Tibial nerve (tissue), 4 donors: ENCODE measurements around the gene CAPN14. TPM values are rescaled to one million over a fixed set of nuclear protein-coding genes. Genes with fewer than 3 reads are reported as not detected.
"Not testable (repeated sequence)": the region's sequence is repeated elsewhere in the genome, so short reads cannot be mapped to it uniquely, and the experiment has no call there.

ENCODE experiments used
- DNase-seq, 2 donors: peaks; one replicate each; pipeline ENCODE4 v3.0.0-alpha.2; 2019; ENCODE audit warnings: low spot score in 2 of 2
- H3K27ac ChIP-seq, 4 donors: fragments of 200-600 bp; sonication (generic) in 3 of 4; one replicate each; pipeline ENCODE4 v1.5.1; 2017 to 2019; ENCODE audit warnings: mild to moderate bottlenecking in 1 of 4
- H3K27me3 ChIP-seq, 2 donors: fragments of 200-600 bp; sonication (generic) in 1 of 2; one replicate each; pipeline versions ENCODE4 v1.5.1 to v1.6.0; 2017 to 2019
- H3K36me3 ChIP-seq, 3 donors: fragments of 200-600 bp; sonication (generic); one replicate each; pipeline ENCODE4 v1.5.1; 2018 to 2019
- H3K4me1 ChIP-seq, 4 donors: fragments of 200-600 bp; sonication (generic) in 3 of 4; one replicate each; pipeline ENCODE4 v1.5.1; 2017 to 2019
- H3K4me3 ChIP-seq, 4 donors: fragments of 200-600 bp; sonication (generic) in 3 of 4; one replicate each; pipeline ENCODE4 v1.5.1; 2017 to 2019; ENCODE audit warnings: mild to moderate bottlenecking in 1 of 4, moderate library complexity in 1 of 4
- H3K9me3 ChIP-seq, 4 donors: fragments of 200-600 bp; sonication (generic) in 3 of 4; one replicate each; pipeline ENCODE4 v1.5.1; 2017 to 2019
- EP300 ChIP-seq, 2 donors: sonication (generic); formaldehyde crosslinking; IDR thresholded peaks; one replicate each; pipeline ENCODE4 v1.6.1; 2017; ENCODE audit warnings: antibody characterized with exemption in 2 of 2, mild to moderate bottlenecking in 1 of 2
- POLR2A ChIP-seq, 2 donors: fragments of 450-650 bp; IDR thresholded peaks; one replicate each; pipeline ENCODE4 v1.6.1; 2017; ENCODE audit warnings: antibody characterized with exemption in 2 of 2, mild to moderate bottlenecking in 2 of 2, moderate library complexity in 2 of 2
- WGBS, 2 donors: methylation state at CpG; one replicate each; pipeline ENCODE4 v1.1.5; 2018; 5-methylcytosine and 5-hydroxymethylcytosine counted together
- total RNA-seq, 4 donors: library from RNA; depleted of rRNA; stranded (reverse); fragments of >200 nt; gene quantifications; one replicate each; pipeline ENCODE4 v1.1.0, GENCODE V29; 2016
- TF ChIP-seq, protein P1 (sequence below), 5 experiments: fragments of 200-600 bp in 3 of 5; fragments of 450-650 bp in 2 of 5; sonication (generic) in 3 of 5; IDR thresholded peaks; one replicate each; pipeline ENCODE4 v1.5.1; 2016 to 2019; ENCODE audit warnings: antibody characterized with exemption in 5 of 5, mild to moderate bottlenecking in 3 of 5, moderate library complexity in 2 of 5

Gene CAPN14
- total RNA-seq, 4 donors from 2014 or later: not detected

DNA sequence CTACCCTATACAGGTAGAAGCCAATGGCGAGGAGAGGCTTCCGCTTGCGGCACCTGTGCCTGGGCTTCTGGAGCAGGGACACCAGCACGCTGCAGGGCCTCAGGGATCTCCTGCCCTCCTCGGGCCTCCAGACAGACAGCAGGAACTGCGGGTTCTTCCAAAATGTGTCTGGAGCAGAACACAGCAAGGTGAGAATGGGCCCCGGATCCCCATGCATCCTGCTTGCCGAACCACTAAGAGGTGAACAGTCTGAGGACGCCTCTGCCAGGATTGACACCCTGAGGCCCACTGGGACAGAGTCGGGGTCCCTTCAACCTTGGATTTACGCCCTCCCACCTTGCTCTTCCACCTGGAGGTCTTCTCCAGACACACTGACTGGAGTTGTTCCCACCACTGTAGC is 25.4 kb downstream of the CAPN14 start:
- H3K36me3 ChIP-seq: no peaks in the 10 kb centered on the region
- no peaks in the 10 kb centered on the region for H3K27me3 ChIP-seq
- no peaks in the 10 kb centered on the region for H3K4me1 ChIP-seq
- no peak for TF ChIP-seq POLR2A (IDR thresholded peaks at IDR 0.05)
- TF ChIP-seq EP300 (IDR thresholded peaks at IDR 0.05): no peak
- TF ChIP-seq, protein P1, sequence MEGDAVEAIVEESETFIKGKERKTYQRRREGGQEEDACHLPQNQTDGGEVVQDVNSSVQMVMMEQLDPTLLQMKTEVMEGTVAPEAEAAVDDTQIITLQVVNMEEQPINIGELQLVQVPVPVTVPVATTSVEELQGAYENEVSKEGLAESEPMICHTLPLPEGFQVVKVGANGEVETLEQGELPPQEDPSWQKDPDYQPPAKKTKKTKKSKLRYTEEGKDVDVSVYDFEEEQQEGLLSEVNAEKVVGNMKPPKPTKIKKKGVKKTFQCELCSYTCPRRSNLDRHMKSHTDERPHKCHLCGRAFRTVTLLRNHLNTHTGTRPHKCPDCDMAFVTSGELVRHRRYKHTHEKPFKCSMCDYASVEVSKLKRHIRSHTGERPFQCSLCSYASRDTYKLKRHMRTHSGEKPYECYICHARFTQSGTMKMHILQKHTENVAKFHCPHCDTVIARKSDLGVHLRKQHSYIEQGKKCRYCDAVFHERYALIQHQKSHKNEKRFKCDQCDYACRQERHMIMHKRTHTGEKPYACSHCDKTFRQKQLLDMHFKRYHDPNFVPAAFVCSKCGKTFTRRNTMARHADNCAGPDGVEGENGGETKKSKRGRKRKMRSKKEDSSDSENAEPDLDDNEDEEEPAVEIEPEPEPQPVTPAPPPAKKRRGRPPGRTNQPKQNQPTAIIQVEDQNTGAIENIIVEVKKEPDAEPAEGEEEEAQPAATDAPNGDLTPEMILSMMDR (IDR thresholded peaks at IDR 0.05): no peak
- no peak overlapping the region for H3K4me3 ChIP-seq
- 93 to 96% methylated on average over 9 to 10 of the region's 11 CpGs for WGBS, 2 donors
- H3K9me3 ChIP-seq: peaks cover 0 to 4% (median 0%) of the 10 kb centered on the region in 4 donors
- no peak overlapping the region for H3K27ac ChIP-seq
- DNase-seq: no peak

GRCh38 chr2:31190188-31190587 is 27.1 kb downstream of the CAPN14 start:
- no peaks in the 10 kb centered on the region for H3K4me1 ChIP-seq
- TF ChIP-seq, protein P1 (IDR thresholded peaks at IDR 0.05): no peak
- TF ChIP-seq EP300 (IDR thresholded peaks at IDR 0.05) (no peak), POLR2A (IDR thresholded peaks at IDR 0.05) (no peak)
- WGBS, 2 donors: 70 to 78% methylated on average over 1 of the region's 1 CpG

DNA sequence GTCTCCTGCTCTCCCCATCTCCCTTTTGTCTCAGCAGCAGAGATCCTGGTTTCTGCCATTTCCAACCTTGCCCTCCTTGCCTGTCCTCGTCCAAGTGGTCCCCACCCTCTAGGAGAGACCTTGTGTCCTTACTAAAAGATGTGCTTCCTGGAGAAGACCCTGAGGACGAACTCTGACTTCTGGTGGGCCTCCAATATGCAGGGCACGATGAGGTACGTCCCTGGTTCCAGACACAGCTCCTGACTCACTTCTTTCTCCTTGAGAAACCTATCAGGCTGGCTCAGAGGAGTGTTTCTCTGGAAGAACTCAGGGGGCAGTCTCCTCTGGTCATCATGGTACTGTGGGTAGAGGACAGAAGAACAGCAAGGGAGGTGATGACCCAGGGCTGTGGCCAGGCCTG is 28.2 kb downstream of the CAPN14 start:
- Histone ChIP-seq H3K4me3 (no peak overlapping the region), H3K27ac (no peak overlapping the region), H3K36me3 (no peaks in the 10 kb centered on the region), H3K4me1 (no peaks in the 10 kb centered on the region), H3K27me3 (no peaks in the 10 kb centered on the region), H3K9me3 (no peaks in the 10 kb centered on the region)
- DNase-seq: no peak
- no peak for TF ChIP-seq EP300 (IDR thresholded peaks at IDR 0.05)
- WGBS, 2 donors: 68 to 84% methylated on average over 4 of the region's 4 CpGs

More at GRCh38 chr2:31190188-31190587, 27.1 kb downstream of the CAPN14 start:
- Histone ChIP-seq H3K27ac (no peak overlapping the region), H3K9me3 (no peaks in the 10 kb centered on the region), H3K36me3 (no peaks in the 10 kb centered on the region), H3K4me3 (no peak overlapping the region), H3K27me3 (no peaks in the 10 kb centered on the region)
- DNase-seq: no peak

GRCh38 chr2:31188131-31188530 is 29.2 kb downstream of the CAPN14 start:
- no peaks in the 10 kb centered on the region for H3K9me3 ChIP-seq
- H3K4me3 ChIP-seq: no peak overlapping the region
- H3K27me3 ChIP-seq: no peaks in the 10 kb centered on the region
- no peak for DNase-seq
- no peaks in the 10 kb centered on the region for H3K36me3 ChIP-seq
- H3K4me1 ChIP-seq: no peaks in the 10 kb centered on the region
- H3K27ac ChIP-seq: no peak overlapping the region
- WGBS, 2 donors: 64 to 68% methylated on average over 5 of the region's 5 CpGs
- TF ChIP-seq POLR2A (IDR thresholded peaks at IDR 0.05) (no peak), EP300 (IDR thresholded peaks at IDR 0.05) (no peak)
- TF ChIP-seq, protein P1 (IDR thresholded peaks at IDR 0.05): no peak

DNA sequence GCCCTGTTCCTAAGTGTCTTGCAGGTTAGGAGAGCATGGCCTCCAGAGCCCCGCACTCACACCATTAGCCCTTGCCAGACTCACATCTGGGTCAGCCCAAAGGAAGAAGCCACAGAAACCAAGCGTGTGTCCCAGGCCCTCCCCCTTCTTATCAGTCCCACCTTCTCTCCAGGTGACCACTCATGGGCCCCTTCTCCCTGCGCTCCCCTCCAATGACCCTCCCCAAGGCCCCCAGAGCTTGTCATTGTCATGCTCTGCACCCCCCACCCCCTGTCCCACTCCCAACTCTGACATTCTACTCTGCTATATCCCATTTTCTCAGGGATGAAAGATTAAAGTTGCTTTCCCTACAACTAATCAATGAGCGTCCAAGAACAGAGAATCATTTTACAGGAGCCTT is 30.1 kb downstream of the CAPN14 start:
- WGBS, 2 donors: 83 to 85% methylated on average over 4 of the region's 4 CpGs
- no peaks in the 10 kb centered on the region for H3K36me3 ChIP-seq
- H3K27me3 ChIP-seq: no peaks in the 10 kb centered on the region
- no peak for TF ChIP-seq POLR2A (IDR thresholded peaks at IDR 0.05)
- TF ChIP-seq, protein P1 (IDR thresholded peaks at IDR 0.05): no peak
- no peak for TF ChIP-seq EP300 (IDR thresholded peaks at IDR 0.05)
- no peak overlapping the region for H3K4me3 ChIP-seq
- no peak for DNase-seq
- H3K4me1 ChIP-seq: no peaks in the 10 kb centered on the region
- no peaks in the 10 kb centered on the region for H3K9me3 ChIP-seq
- H3K27ac ChIP-seq: no peak overlapping the region

- not testable (repeated sequence) for H3K4me3 ChIP-seq, H3K27me3 ChIP-seq, H3K36me3 ChIP-seq, H3K9me3 ChIP-seq, H3K4me1 ChIP-seq, DNase-seq, H3K27ac ChIP-seq
- 87 to 94% methylated on average over 7 of the region's 7 CpGs for WGBS, 2 donors
Measured at GRCh38 chr2:31183973-31184372, 33.3 kb downstream of the CAPN14 start.
